Progenitor cell of endocrine pancreas (in vitro differentiated cells): ENCODE measurements around the gene GPC3. TPM values are rescaled to one million over a fixed set of nuclear protein-coding genes. Genes with fewer than 3 reads are reported as not detected.
A peak's percentile ranks its signal among the peaks of the same experiment; 100 is the strongest.

Experiments used
- DNase-seq: peaks from one replicate; pipeline ENCODE4 v3.0.0; 2021; ENCODE audit warnings: low spot score; ENCODE audit not compliant: unreplicated experiment
- H3K27ac Mint-ChIP-seq: 2 replicates; pipeline ENCODE4 v1.8.0; 2021; ENCODE audit warnings: mild to moderate bottlenecking, moderate library complexity, mixed read lengths
- H3K27me3 Mint-ChIP-seq: 2 replicates; pipeline ENCODE4 v1.8.0; 2021; ENCODE audit warnings: mixed read lengths
- H3K36me3 Mint-ChIP-seq: 2 replicates; pipeline ENCODE4 v1.8.0; 2022; ENCODE audit warnings: mixed read lengths; ENCODE audit not compliant: insufficient read depth
- H3K4me1 Mint-ChIP-seq: 2 replicates; pipeline ENCODE4 v1.8.0; 2021; ENCODE audit warnings: low read depth, mixed read lengths
- H3K4me3 Mint-ChIP-seq: 2 replicates; pipeline ENCODE4 v1.8.0; 2021; ENCODE audit warnings: low read depth, mild to moderate bottlenecking, moderate library complexity, mixed read lengths
- H3K9me3 Mint-ChIP-seq: 2 replicates; pipeline ENCODE4 v1.8.0; 2021; ENCODE audit warnings: low read depth, mixed read lengths
- CTCF ChIP-seq: fragments of 200-600 bp; sonication (generic); IDR thresholded peaks from one replicate; pipeline ENCODE4 v1.5.0; 2021; ENCODE audit warnings: antibody characterized with exemption, mild to moderate bottlenecking; ENCODE audit not compliant: unreplicated experiment
- total RNA-seq: library from RNA; stranded (reverse); gene quantifications from 2 replicates; pipeline ENCODE4 v1.2.1, GENCODE V29; 2021

Gene GPC3
- total RNA-seq, 1 donor from 2014 or later, result 197 TPM

GRCh38 chrX:133987188-133987587 is 1.8 kb upstream of the GPC3 start:
- Mint-ChIP-seq H3K27me3 (peaks cover 16% of the 10 kb centered on the region), H3K36me3 (no peaks in the 10 kb centered on the region), H3K27ac (peak overlapping the region; percentile 26), H3K4me3 (no peak overlapping the region), H3K9me3 (no peaks in the 10 kb centered on the region), H3K4me1 (peaks cover 21% of the 10 kb centered on the region)
- TF ChIP-seq CTCF, result no peak
- no peak for DNase-seq

DNA sequence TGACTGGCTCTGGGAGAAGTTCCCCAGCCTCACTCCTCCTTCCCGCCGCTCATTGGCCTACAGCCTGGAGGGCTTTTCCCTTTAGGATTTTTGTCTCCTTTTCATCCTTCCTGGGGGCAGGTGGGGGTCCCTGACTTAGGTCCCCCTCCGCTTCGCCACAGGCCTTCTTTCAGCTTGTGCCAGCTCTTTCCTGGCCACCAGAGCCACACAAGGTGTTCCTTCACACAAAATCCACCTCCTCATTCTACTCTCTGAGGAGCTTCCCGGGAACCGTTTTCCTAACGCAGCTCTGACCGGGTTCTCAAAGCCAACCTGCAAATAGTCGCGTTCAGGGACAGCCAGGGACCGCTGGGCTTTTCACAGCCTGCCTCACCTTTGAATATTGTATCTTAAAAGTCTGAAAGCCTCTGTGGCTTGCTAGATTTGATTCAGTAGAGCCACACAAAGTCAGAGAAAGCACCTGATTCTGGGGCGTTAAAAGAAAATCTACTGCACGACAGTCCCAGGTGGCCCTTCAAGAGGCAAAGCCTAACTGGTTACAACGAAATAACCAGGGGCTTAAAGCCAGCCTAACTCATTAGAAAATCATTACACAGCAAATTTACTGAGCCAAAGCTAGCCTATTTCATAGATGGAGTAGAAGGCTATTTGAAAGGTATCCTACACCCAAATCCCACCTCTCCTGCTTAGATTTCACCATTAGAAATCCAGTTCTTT is 731 bp upstream of the GPC3 start:
- Mint-ChIP-seq H3K4me3 (peak overlapping the region; percentile 81), H3K27me3 (peaks cover 16% of the 10 kb centered on the region), H3K9me3 (no peaks in the 10 kb centered on the region), H3K36me3 (no peaks in the 10 kb centered on the region), H3K4me1 (peaks cover 30% of the 10 kb centered on the region), H3K27ac (peak overlapping the region; percentile 90)
- TF ChIP-seq CTCF, result no peak
- DNase-seq, result no peak

- TF ChIP-seq CTCF, result no peak
- H3K36me3 Mint-ChIP-seq, result no peaks in the 10 kb centered on the region
- peak overlapping the region; percentile 74 for H3K4me3 Mint-ChIP-seq
- H3K27me3 Mint-ChIP-seq, result peaks cover 16% of the 10 kb centered on the region
- H3K9me3 Mint-ChIP-seq, result no peaks in the 10 kb centered on the region
- no peak overlapping the region for H3K27ac Mint-ChIP-seq
- H3K4me1 Mint-ChIP-seq, result peaks cover 32% of the 10 kb centered on the region
- no peak for DNase-seq
These were observed 584 bp downstream of the GPC3 start for GRCh38 chrX:133984857-133985163.

- H3K36me3 Mint-ChIP-seq, result no peaks in the 10 kb centered on the region
- no peak for TF ChIP-seq CTCF
- no peaks in the 10 kb centered on the region for H3K9me3 Mint-ChIP-seq
- H3K27ac Mint-ChIP-seq, result no peak overlapping the region
- peak overlapping the region; percentile 74 for H3K4me3 Mint-ChIP-seq
- no peak for DNase-seq
- peaks cover 16% of the 10 kb centered on the region for H3K27me3 Mint-ChIP-seq
- peaks cover 29% of the 10 kb centered on the region for H3K4me1 Mint-ChIP-seq
These were observed 1.2 kb downstream of the GPC3 start for GRCh38 chrX:133983974-133984845.

- peak overlapping the region; percentile 74 for H3K4me3 Mint-ChIP-seq
- H3K27ac Mint-ChIP-seq, result no peak overlapping the region
- H3K9me3 Mint-ChIP-seq, result no peaks in the 10 kb centered on the region
- no peaks in the 10 kb centered on the region for H3K36me3 Mint-ChIP-seq
- no peak for DNase-seq
- peaks cover 29% of the 10 kb centered on the region for H3K4me1 Mint-ChIP-seq
- TF ChIP-seq CTCF, result no peak
- peaks cover 16% of the 10 kb centered on the region for H3K27me3 Mint-ChIP-seq
These were observed 2.0 kb downstream of the GPC3 start for GRCh38 chrX:133983256-133983973.
